HepG2 (cell line): Measurements from ENCODE around the gene PRR11. TPM values are rescaled to one million over a fixed set of nuclear protein-coding genes. Genes with fewer than 3 reads are reported as not detected.
A peak's percentile ranks its signal among the peaks of the same experiment; 100 is the strongest.

ENCODE experiments used
- BHLHE40 ChIP-seq: IDR thresholded peaks from 2 replicates; pipeline ENCODE4 v1.6.1; 2011; ENCODE audit warnings: low read length, improper control_type of control experiment
- DNMT3B ChIP-seq: conservative IDR thresholded peaks from 2 replicates; pipeline ENCODE4 v1.6.1; 2016; ENCODE audit warnings: missing biosample characterization, control low read depth
- EP300 ChIP-seq, 3 experiments: sonication (generic) in 1 of 3; formaldehyde crosslinking in 1 of 3; IDR thresholded peaks; 2 replicates each; pipeline versions ENCODE4 v1.5.1 to v1.6.1; 2011 to 2020; ENCODE audit warnings: low read depth in 2 of 3, low read length in 2 of 3, borderline replicate concordance in 1 of 3, improper control_type of control experiment in 1 of 3, mild to moderate bottlenecking in 1 of 3, missing genetic modification reagents in 1 of 3, moderate library complexity in 1 of 3
- FOXK2 ChIP-seq: fragments of 450-650 bp; IDR thresholded peaks from 2 replicates; pipeline ENCODE4 v1.6.1; 2016
- GTF3A ChIP-seq: sonication (generic); formaldehyde crosslinking; conservative IDR thresholded peaks from 2 replicates; pipeline ENCODE4 v1.4.0; 2020; ENCODE audit warnings: mild to moderate bottlenecking, missing genetic modification reagents
- HES4 ChIP-seq: sonication (generic); formaldehyde crosslinking; IDR thresholded peaks from 2 replicates; pipeline ENCODE4 v1.9.0; 2021; ENCODE audit warnings: mild to moderate bottlenecking, missing genetic modification reagents, borderline replicate concordance
- HOXA9 ChIP-seq: sonication (generic); formaldehyde crosslinking; IDR thresholded peaks from 2 replicates; pipeline ENCODE4 v1.8.1; 2022; ENCODE audit warnings: missing genetic modification reagents, mild to moderate bottlenecking, moderate library complexity, borderline replicate concordance
- MIXL1 ChIP-seq: IDR thresholded peaks from 2 replicates; pipeline ENCODE4 v1.6.1; 2016
- PAXIP1 ChIP-seq: sonication (generic); formaldehyde crosslinking; conservative IDR thresholded peaks from 2 replicates; pipeline ENCODE4 v1.4.0; 2020; ENCODE audit warnings: mild to moderate bottlenecking, missing genetic modification reagents, moderate library complexity
- RBFOX2 ChIP-seq: fragments of 200-400 bp; formaldehyde crosslinking; IDR thresholded peaks from 2 replicates; pipeline ENCODE4 v1.6.1; 2017; ENCODE audit warnings: low read depth, mild to moderate bottlenecking, low read length
- RXRA ChIP-seq: sonication (generic); formaldehyde crosslinking; IDR thresholded peaks from 2 replicates; pipeline ENCODE4 v1.5.1; 2020; ENCODE audit warnings: missing genetic modification reagents
- STAT6 ChIP-seq: sonication (generic); formaldehyde crosslinking; IDR thresholded peaks from 2 replicates; pipeline ENCODE4 v1.4.0; 2020; ENCODE audit warnings: missing genetic modification reagents, mild to moderate bottlenecking, borderline replicate concordance
- UBTF ChIP-seq: sonication (generic); formaldehyde crosslinking; IDR thresholded peaks from 2 replicates; pipeline ENCODE4 v1.4.0; 2020; ENCODE audit warnings: mild to moderate bottlenecking, missing genetic modification reagents
- ZBTB21 ChIP-seq: sonication (generic); formaldehyde crosslinking; IDR thresholded peaks from 2 replicates; pipeline ENCODE4 v1.4.0; 2020; ENCODE audit warnings: missing genetic modification reagents
- ZBTB42 ChIP-seq: sonication (generic); formaldehyde crosslinking; IDR thresholded peaks from 2 replicates; pipeline ENCODE4 v1.5.0; 2020; ENCODE audit warnings: mild to moderate bottlenecking, missing genetic modification reagents
- ZNF20 ChIP-seq: sonication (generic); formaldehyde crosslinking; IDR thresholded peaks from 2 replicates; pipeline ENCODE4 v1.4.0; 2020; ENCODE audit warnings: mild to moderate bottlenecking, moderate library complexity, missing genetic modification reagents
- ZNF225 ChIP-seq: sonication (generic); formaldehyde crosslinking; IDR thresholded peaks from 2 replicates; pipeline ENCODE4 v1.4.0; 2020; ENCODE audit warnings: mild to moderate bottlenecking, missing genetic modification reagents
- ZNF34 ChIP-seq: sonication (generic); formaldehyde crosslinking; IDR thresholded peaks from 2 replicates; pipeline ENCODE4 v1.4.0; 2020; ENCODE audit warnings: mild to moderate bottlenecking, missing genetic modification reagents, borderline replicate concordance
- ZNF749 ChIP-seq: sonication (generic); formaldehyde crosslinking; IDR thresholded peaks from 2 replicates; pipeline ENCODE4 v1.8.0; 2022; ENCODE audit warnings: mild to moderate bottlenecking, missing genetic modification reagents, moderate library complexity, borderline replicate concordance
- ZNF766 ChIP-seq: sonication (generic); formaldehyde crosslinking; IDR thresholded peaks from 2 replicates; pipeline ENCODE4 v1.5.0; 2020; ENCODE audit warnings: missing genetic modification reagents, borderline replicate concordance
- ZZZ3 ChIP-seq: sonication (generic); formaldehyde crosslinking; IDR thresholded peaks from 2 replicates; pipeline ENCODE4 v1.4.0; 2020; ENCODE audit warnings: missing genetic modification reagents, mild to moderate bottlenecking, borderline replicate concordance
- polyA plus RNA-seq, 8 experiments: library from polyadenylated mRNA; depleted of rRNA in 3 of 8; stranded (reverse) in 7 of 8; unstranded in 1 of 8; fragments of >200 nt; fragmentation: Illumina TruSeq in 4 of 8; extraction: Trizol in 4 of 8; gene quantifications; 2 replicates each; pipeline versions ENCODE4 v1.2.1 to v1.2.3, GENCODE V29; 2011 to 2016; ENCODE audit warnings: low read depth in 4 of 8, missing spikeins in 1 of 8, mixed read lengths in 1 of 8; ENCODE audit not compliant: insufficient read depth in 1 of 8
- total RNA-seq, 5 experiments: library from RNA; depleted of rRNA; stranded (reverse); fragments of >200 nt; fragmentation: Illumina TruSeq; extraction: Trizol; gene quantifications; 2 replicates each; pipeline ENCODE4 v1.2.3, GENCODE V29; 2016; ENCODE audit warnings: low read depth in 1 of 5

The PRR11 gene
- total and polyA plus RNA-seq, 2 of the 13 experiments (the other 11 are each of a cell fraction or from before 2014, with no cell fraction given), result 35.7 to 39.2 TPM

- TF ChIP-seq RXRA (CRISPR knock-in tag), result peak; percentile 77
- peak; percentile 75; the same call in 1 of the 2 replicates for TF ChIP-seq ZNF34 (CRISPR knock-in tag)
- TF ChIP-seq PAXIP1 (CRISPR knock-in tag), result peak; percentile 44
- no peak for TF ChIP-seq GTF3A (CRISPR knock-in tag)
- TF ChIP-seq EP300 (IDR thresholded peaks at IDR 0.05; ENCODE audit: low read depth in 2 of 2, low read length in 2 of 2), result no peak
- TF ChIP-seq EP300 (CRISPR knock-in tag; IDR thresholded peaks at IDR 0.05; ENCODE audit: borderline replicate concordance), result no peak
- TF ChIP-seq DNMT3B (CRISPR knock-in tag), result 0 out of 2 replicates have a peak, but pooled peaks have one; percentile 35
- TF ChIP-seq HOXA9, result no peak
- TF ChIP-seq ZBTB21 (CRISPR knock-in tag), result no peak
- 0 out of 2 replicates have a peak, but pooled peaks have one; percentile 11 for TF ChIP-seq ZZZ3 (CRISPR knock-in tag)
- TF ChIP-seq ZNF225 (CRISPR knock-in tag), result peak; percentile 80
- no peak for TF ChIP-seq MIXL1 (CRISPR knock-in tag)
- no peak; the same call in 1 of the 2 replicates for TF ChIP-seq STAT6 (CRISPR knock-in tag)
- peak; percentile 89 for TF ChIP-seq UBTF
- peak; percentile 42; the same call in 1 of the 2 replicates for TF ChIP-seq HES4 (CRISPR knock-in tag)
- peak; percentile 82 for TF ChIP-seq RBFOX2
- TF ChIP-seq ZNF766 (CRISPR knock-in tag), result no peak
- TF ChIP-seq BHLHE40, result no peak
- peak; percentile 19; the same call in 1 of the 2 replicates for TF ChIP-seq FOXK2
- no peak for TF ChIP-seq ZNF20
- peak; percentile 60; the same call in 1 of the 2 replicates for TF ChIP-seq ZNF749 (CRISPR knock-in tag)
- no peak for TF ChIP-seq ZBTB42
Observed at GRCh38 chr17:59220328-59221158, 65.0 kb downstream of the PRR11 start, which contains the start of gene GDPD1 (continued).
